Measurements from ENCODE around the gene TSHZ1. TPM values are rescaled to one million over a fixed set of nuclear protein-coding genes. Genes with fewer than 3 reads are reported as not detected.

The TSHZ1 gene
- total and polyA plus RNA-seq, 4 donors: 6.2 to 19.9 (median 11.2) TPM

DNA sequence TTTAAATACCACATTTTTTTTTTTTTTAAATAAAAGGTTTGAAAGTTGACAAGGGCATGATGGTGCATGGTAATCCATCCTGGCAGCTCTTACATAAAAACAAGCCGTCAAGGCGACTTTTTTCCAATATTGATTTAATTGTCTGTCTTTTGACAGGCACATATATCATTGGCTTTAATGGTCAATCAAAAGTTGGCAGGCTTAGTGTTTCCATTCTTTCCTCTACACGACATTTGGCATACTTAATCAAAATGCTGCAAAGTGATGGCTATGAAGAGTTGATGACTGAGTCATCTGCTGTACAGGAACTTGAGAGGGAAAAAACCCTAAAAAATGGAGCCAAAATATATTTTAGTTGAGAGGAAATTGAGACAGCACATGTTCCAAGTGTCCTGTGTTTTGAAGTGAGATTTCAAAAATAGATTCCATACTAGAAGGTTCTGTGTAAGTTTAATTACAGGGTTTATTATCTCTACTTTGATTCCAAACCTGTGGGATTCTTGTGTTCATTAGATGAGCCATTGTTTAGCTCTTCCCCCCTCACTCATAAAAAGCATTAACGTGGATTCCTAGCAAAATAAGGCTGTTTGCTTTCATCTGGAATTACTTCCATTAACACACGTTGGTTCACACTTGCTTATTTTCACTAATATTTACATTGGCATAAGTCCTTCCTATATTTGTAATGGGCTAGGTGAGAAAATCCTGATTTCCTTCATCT is 3.2 kb downstream of the TSHZ1 start:
- no peaks in the 10 kb centered on the region for H3K27me3 ChIP-seq (ENCODE audit: control insufficient read depth in 3 of 3, insufficient read depth in 3 of 3, low read length in 2 of 3)
- 45 to 75% methylated on average over 5 of the region's 5 CpGs for whole genome bisulfite sequencing, 2 donors
- no peaks in the 10 kb centered on the region for H3K36me3 ChIP-seq (ENCODE audit: control insufficient read depth in 4 of 4, insufficient read depth in 4 of 4, low read length in 4 of 4)
- H3K4me3 ChIP-seq: no peak overlapping the region
- peak overlapping the region in 1 of 2 donors; percentile 24 for H3K9ac ChIP-seq (ENCODE audit: insufficient read depth in 1 of 2, low read length in 2 of 2)
- DNase-seq (peak in 2 of 3 donors; percentile 55 to 61), ATAC-seq (ENCODE audit: insufficient read depth, low FRiP score) (no peak)
- H3K4me1 ChIP-seq (ENCODE audit: control insufficient read depth in 5 of 5, insufficient read depth in 5 of 5, low read length in 5 of 5): peaks cover 4 to 54% (median 10%) of the 10 kb centered on the region in 5 donors
- H3K27ac ChIP-seq (ENCODE audit: low read depth in 1 of 2, low read length in 1 of 2): peak overlapping the region in 1 of 2 donors; percentile 59
- TF ChIP-seq, protein P1, sequence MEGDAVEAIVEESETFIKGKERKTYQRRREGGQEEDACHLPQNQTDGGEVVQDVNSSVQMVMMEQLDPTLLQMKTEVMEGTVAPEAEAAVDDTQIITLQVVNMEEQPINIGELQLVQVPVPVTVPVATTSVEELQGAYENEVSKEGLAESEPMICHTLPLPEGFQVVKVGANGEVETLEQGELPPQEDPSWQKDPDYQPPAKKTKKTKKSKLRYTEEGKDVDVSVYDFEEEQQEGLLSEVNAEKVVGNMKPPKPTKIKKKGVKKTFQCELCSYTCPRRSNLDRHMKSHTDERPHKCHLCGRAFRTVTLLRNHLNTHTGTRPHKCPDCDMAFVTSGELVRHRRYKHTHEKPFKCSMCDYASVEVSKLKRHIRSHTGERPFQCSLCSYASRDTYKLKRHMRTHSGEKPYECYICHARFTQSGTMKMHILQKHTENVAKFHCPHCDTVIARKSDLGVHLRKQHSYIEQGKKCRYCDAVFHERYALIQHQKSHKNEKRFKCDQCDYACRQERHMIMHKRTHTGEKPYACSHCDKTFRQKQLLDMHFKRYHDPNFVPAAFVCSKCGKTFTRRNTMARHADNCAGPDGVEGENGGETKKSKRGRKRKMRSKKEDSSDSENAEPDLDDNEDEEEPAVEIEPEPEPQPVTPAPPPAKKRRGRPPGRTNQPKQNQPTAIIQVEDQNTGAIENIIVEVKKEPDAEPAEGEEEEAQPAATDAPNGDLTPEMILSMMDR (IDR thresholded peaks at IDR 0.05; ENCODE audit: control extremely low read depth, extremely low read depth): no peak
- H3K9me3 ChIP-seq (ENCODE audit: control insufficient read depth in 4 of 4, insufficient read depth in 3 of 4, low read length in 3 of 4): no peaks in the 10 kb centered on the region

- H3K27ac ChIP-seq (ENCODE audit: low read depth in 1 of 2, low read length in 1 of 2): peak overlapping the region in 1 of 2 donors; percentile 59
These were observed 3.7 kb downstream of the TSHZ1 start for GRCh38 chr18:75214332-75214690.

DNA sequence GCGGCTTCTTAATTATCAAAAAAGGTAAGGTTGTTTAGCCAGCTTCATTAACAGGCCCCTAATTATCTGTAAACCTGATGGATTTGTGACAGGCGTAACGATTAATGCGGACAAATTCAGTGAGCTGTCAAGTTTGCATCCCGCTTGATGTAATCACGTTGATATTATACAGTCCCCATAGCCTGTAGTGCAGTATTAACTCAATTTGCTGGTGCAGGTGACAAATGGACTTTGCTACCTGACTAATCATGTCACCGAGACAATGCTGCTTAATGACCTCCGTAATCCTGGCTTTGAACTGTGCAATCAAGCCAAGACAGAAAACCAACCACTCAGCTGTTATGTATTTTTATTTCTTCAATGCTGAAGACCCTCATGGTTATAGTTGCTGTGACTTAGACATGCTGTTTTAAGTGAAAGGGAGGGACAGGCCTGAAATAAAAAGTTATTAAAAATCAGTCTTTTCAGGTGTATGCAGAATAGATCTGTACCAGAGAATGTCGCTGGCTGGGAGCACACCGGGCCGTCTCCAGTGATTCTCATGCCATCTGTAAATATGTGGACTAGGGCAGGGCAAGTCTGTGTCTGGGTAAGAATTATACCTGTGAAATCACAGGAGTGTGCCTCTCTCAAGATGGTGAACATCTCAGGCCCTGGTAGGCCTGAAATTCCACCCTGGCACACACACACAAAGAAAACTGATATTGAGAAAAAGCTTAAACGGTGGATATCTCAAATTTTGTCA is 4.3 kb downstream of the TSHZ1 start:
- Histone ChIP-seq H3K36me3 (ENCODE audit: control insufficient read depth in 4 of 4, insufficient read depth in 4 of 4, low read length in 4 of 4) (no peaks in the 10 kb centered on the region), H3K4me3 (no peak overlapping the region), H3K4me1 (ENCODE audit: control insufficient read depth in 5 of 5, insufficient read depth in 5 of 5, low read length in 5 of 5) (peaks cover 8 to 54% (median 10%) of the 10 kb centered on the region in 5 donors), H3K9me3 (ENCODE audit: control insufficient read depth in 4 of 4, insufficient read depth in 3 of 4, low read length in 3 of 4) (no peaks in the 10 kb centered on the region), H3K27ac (ENCODE audit: low read depth in 1 of 2, low read length in 1 of 2) (no peak overlapping the region), H3K9ac (ENCODE audit: insufficient read depth in 1 of 2, low read length in 2 of 2) (no peak overlapping the region), H3K27me3 (ENCODE audit: control insufficient read depth in 3 of 3, insufficient read depth in 3 of 3, low read length in 2 of 3) (no peaks in the 10 kb centered on the region)
- WGBS, 2 donors: 95 to 96% methylated on average over 12 of the region's 12 CpGs
- DNase-seq (no peak), ATAC-seq (ENCODE audit: insufficient read depth, low FRiP score) (no peak)
- TF ChIP-seq, protein P1 (IDR thresholded peaks at IDR 0.05; ENCODE audit: control extremely low read depth, extremely low read depth): no peak

More at GRCh38 chr18:75214332-75214690, 3.7 kb downstream of the TSHZ1 start:
- peaks cover 4 to 54% (median 10%) of the 10 kb centered on the region in 5 donors for H3K4me1 ChIP-seq (ENCODE audit: control insufficient read depth in 5 of 5, insufficient read depth in 5 of 5, low read length in 5 of 5)
- H3K36me3 ChIP-seq (ENCODE audit: control insufficient read depth in 4 of 4, insufficient read depth in 4 of 4, low read length in 4 of 4): no peaks in the 10 kb centered on the region
- peak overlapping the region in 1 of 2 donors; percentile 24 for H3K9ac ChIP-seq (ENCODE audit: insufficient read depth in 1 of 2, low read length in 2 of 2)
- TF ChIP-seq, protein P1 (IDR thresholded peaks at IDR 0.05; ENCODE audit: control extremely low read depth, extremely low read depth): no peak
- DNase-seq (peak in 1 of 3 donors; percentile 38), ATAC-seq (ENCODE audit: insufficient read depth, low FRiP score) (no peak)
- H3K9me3 ChIP-seq (ENCODE audit: control insufficient read depth in 4 of 4, insufficient read depth in 3 of 4, low read length in 3 of 4): no peaks in the 10 kb centered on the region
- H3K27me3 ChIP-seq (ENCODE audit: control insufficient read depth in 3 of 3, insufficient read depth in 3 of 3, low read length in 2 of 3): no peaks in the 10 kb centered on the region
- H3K4me3 ChIP-seq: no peak overlapping the region
- WGBS, 2 donors: 64 to 84% methylated on average over 5 of the region's 5 CpGs
